ENCODE measurements around the gene ADAMTSL2.
"Not testable (repeated sequence)": the region's sequence is repeated elsewhere in the genome, so short reads cannot be mapped to it uniquely, and the experiment has no call there.

ADAMTSL2 gene

DNA sequence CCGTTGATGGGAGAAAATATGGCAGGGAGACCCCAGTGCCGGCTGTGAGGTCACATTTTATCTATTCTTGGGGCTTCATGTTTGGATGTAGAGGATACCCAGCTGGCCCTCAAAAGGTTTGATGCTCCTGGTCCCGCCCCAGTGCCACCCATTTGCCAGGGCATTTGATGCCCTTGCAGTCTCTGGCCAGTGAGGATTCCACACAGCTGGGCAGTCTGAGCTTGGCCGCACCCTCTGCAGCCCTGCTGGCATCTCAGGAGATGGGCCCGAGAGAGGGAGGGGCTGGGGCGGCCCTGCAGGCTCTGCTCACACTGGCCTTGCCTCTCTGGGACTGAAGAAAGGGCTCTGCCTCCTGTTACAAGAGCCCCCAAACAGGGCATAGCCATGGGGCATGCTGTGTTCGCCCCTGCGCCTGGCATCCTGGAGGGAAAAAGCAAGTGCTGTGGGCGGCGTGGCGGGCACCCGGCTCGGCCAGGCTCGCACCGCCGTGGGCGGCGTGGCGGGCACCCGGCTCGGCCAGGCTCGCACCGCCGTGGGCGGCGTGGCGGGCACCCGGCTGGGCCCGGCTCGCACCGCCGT, 27.6 kb downstream of the ADAMTSL2 start:
- no peak for FAIRE-seq

DNA sequence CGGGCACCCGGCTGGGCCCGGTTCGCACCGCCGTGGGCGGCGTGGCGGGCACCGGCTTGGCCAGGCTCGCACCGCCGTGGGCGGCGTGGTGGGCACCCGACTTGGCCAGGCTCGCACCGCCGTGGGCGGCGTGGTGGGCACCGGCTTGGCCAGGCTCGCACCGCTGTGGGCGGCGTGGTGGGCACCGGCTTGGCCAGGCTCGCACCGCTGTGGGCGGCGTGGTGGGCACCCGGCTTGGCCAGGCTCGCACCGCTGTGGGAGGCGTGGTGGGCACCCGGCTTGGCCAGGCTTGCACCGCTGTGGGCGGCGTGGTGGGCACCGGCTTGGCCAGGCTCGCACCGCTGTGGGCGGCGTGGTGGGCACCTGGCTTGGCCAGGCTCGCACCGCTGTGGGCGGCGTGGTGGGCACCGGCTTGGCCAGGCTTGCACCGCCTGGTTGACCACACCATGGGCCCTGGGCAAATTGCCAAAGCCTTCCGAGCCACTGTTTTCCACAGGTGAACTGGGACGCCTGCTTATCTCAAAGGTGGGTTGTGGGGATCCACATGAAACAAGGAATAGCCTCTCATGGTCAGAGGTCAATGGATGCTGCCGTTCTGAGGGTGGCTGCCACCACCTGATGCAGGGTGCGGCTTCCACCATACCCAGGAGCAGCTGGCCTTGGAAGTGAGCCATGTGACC, 28.2 kb downstream of the ADAMTSL2 start:
- FAIRE-seq, result no peak

DNA sequence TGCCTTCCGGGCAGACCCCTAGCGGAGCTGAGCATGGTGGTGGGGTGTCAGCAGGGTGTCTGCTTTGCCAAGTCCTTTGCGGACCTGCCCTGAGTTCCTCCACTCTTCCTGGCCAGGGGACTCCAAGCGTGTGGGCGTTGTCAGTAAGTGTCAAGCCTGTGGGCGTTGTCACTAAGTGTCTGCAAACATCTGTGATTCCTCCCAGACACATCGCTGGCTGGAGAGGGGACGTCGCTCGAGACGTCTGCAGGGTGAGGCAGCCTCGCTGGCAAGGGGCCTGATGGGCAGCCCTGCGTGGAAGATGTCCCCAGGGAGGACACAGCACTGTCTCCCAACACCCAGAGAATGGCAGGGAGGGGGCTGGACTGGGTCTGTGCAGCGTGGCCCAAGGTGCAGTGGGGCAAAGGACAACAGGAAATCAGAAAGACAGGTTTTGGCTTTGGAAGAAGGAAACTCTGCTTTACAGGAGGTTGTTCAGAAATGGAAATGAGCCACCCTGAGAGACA, 28.8 kb downstream of the ADAMTSL2 start:
- no peak for FAIRE-seq

DNA sequence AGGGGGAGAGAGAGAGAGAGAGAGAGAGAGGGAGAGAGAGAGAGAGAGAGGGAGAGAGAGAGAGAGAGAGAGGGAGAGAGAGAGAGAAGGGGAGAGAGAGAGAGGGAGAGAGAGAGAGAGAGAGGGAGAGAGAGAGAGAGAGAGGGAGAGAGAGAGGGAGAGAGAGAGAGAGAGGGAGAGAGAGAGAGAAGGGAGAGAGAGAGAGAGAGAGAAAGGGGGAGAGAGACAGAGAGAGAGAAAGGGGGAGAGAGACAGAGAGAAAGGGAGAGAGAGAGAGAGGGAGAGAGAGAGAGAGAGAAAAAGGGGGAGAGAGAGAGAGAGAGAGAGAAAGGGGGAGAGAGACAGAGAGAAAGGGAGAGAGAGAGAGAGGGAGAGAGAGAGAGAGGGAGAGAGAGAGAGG, 29.3 kb downstream of the ADAMTSL2 start:
- not testable (repeated sequence) for FAIRE-seq

DNA sequence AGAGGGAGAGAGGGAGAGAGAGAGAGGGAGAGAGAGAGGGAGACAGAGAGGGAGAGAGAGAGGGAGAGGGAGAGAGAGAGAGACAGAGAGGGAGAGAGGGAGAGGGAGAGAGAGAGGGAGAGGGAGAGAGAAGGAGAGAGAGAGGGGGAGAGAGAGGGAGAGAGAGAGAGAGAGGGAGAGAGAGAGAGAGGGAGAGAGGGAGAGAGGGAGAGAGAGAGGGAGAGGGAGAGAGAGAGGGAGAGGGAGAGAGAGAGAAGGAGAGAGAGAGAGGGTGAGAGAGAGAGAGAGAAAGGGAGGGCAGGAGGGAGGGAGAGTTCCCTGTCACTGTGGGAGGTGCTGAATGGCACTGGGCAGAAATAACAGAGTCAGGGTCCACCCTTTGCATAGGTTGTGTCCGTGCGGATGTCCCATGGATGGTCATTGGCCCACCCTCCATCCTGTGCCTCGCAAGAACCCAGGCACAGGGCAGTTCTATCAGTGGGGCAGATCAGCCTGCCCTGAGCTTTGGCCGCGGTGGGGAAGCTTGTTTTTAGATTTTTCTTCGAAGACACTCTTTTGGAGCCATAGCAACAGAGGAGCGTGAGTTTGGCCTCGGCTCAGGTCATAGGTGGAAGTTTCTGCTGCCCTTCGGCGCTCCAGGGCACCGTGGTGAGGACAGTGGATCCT, 30.1 kb downstream of the ADAMTSL2 start:
- no peak for FAIRE-seq

DNA sequence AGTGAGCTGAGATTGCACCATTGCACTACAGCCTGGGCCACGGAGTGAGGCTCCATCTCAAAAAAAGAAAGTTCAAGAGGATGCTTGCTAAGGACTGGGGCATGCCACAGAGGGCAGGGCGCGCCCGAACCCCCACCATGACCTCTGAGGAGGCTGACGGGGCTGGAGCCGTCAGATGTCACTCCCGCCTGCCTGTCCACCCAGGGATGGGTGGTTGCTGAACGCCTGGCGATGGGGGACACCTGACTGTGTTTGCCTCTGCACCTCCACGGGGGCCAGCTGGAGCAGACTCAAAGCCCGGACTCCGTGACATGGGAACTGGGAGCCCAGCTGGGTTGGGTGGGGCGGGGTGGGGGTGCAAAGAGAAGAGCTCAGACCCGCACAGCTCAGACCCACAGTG, 31.9 kb downstream of the ADAMTSL2 start:
- FAIRE-seq, result no peak

DNA sequence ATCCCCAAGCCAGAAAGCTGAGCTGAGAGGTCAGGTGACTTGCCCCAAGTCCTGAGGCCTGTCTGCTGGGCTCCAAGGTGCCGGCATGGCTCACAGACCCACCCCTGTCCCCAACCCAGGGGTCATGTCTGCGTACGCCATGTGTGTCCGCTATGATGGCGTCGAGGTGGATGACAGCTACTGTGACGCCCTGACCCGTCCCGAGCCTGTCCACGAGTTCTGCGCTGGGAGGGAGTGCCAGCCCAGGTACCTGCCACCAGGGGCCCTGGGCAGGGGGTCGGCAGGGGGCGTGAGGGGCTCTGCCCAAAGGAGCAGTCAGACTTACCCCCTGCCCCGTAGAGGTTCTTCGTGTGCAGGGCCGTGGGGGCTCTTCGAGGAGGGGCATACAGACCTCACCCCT, 32.3 kb downstream of the ADAMTSL2 start:
- no peak for FAIRE-seq

DNA sequence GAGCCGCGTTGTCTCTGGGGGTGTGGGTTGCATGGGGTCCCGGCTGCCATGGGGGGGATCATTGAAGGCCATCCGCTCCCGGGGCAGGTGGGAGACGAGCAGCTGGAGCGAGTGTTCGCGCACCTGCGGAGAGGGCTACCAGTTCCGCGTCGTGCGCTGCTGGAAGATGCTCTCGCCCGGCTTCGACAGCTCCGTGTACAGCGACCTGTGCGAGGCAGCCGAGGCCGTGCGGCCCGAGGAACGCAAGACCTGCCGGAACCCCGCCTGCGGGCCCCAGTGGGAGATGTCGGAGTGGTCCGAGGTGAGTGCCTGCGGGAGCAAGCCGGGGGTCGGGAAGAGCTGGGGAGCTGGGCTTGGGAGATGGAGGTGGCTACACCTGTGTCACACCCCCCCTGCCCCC, 33.7 kb downstream of the ADAMTSL2 start:
- FAIRE-seq, result no peak

DNA sequence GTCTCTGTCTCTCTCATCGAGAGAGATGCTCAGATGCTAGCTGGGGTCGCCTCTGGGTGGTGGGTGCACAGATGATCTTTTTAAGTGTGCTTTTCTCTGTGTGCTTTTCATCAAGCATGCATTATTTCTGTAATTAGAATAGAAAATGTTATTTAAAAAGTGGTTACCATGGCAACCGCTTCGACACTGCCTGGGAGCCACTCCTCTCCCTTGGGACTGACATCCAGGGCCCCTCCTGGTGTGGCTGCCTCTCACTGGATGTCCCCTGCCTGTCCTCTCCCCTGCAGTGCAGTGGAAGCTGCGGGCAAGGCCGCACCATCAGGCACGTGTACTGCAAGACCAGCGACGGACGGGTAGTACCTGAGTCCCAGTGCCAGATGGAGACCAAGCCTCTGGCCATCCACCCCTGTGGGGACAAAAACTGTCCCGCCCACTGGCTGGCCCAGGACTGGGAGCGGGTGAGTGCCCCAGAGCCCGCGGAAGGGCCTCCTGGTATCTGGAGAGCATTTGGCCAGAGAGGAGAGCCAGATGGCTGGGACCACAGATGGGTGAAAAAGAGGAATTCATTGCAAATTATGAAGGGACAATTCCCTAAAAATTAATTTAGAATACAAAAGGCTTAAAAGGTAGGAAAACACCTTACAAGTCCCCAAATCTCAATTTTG, 34.7 kb downstream of the ADAMTSL2 start:
- no peak for FAIRE-seq

DNA sequence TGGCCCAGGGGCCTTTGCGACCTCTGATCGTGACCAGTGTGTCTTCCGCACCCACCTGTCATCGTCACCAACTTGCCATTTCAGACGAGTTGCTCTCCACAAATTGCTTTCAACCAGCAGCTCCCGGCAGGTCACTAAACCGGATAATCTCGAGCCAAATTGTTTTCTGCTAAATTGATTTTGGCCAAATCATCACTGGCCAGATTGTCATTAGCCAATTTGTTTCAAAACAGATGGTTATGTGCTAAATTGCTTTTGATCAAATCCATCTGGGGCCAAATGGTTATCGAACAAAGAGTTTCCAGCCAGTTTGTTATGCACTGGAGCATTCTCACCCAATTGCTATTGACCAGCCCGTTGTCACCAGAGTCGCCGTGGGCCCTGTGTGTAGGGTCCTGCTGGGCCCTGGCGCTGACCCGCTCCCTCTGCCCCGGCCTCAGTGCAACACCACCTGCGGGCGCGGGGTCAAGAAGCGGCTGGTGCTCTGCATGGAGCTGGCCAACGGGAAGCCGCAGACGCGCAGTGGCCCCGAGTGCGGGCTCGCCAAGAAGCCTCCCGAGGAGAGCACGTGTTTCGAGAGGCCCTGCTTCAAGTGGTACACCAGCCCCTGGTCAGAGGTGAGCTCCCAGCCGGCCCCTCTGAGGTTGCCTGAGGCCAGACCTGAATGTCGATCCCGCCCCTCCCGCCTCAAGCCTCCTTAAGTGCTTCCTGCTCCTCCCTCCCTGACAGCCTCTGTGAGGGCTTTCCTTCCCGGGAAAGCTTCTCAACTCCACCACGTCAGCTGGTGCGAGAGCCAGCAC, 35.6 kb downstream of the ADAMTSL2 start:
- no peak for FAIRE-seq

DNA sequence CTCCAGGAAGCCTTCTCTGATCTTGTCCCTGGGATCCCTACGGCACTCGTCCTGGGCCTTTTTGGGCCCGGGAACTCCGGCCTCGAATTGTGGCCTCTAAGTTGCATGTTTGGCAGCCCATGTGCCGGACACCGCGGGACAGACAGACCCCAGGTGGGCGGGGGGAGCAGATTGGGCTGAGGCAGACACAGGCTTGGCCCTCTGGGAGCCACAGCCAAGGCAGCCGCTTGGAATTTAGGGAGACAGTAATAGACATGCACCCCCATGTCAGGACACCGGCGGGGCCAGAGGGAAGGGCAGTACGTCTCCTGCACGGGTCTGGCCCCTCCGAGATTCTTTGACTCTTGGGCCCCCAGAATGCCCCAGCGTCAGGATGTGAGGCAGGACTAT, 36.2 kb downstream of the ADAMTSL2 start:
- FAIRE-seq, result no peak

DNA sequence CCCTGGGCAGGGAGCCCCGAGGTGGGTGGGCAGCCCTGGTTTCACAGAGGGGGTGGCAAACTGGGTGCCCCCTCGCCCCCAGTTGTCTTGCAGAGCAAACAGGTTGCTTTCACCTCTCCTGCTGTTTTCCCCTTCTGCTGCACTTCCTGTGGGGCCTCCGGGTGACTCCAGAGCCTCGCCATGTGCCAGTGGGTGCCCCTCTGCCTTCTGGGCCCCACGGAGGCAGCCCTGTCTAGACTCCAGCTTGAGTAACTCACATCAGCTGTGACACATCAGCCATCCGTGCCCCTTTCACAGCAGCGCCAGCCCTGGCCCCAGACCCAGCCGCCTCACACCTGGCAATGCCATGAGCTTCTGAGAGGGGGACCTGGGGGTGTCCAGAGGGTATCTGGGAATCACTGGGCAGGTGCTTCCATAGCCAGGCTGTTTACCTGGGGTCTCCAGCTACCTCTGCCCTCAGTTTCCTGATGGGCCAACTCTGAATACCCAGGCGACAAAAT, 36.9 kb downstream of the ADAMTSL2 start:
- no peak for FAIRE-seq

DNA sequence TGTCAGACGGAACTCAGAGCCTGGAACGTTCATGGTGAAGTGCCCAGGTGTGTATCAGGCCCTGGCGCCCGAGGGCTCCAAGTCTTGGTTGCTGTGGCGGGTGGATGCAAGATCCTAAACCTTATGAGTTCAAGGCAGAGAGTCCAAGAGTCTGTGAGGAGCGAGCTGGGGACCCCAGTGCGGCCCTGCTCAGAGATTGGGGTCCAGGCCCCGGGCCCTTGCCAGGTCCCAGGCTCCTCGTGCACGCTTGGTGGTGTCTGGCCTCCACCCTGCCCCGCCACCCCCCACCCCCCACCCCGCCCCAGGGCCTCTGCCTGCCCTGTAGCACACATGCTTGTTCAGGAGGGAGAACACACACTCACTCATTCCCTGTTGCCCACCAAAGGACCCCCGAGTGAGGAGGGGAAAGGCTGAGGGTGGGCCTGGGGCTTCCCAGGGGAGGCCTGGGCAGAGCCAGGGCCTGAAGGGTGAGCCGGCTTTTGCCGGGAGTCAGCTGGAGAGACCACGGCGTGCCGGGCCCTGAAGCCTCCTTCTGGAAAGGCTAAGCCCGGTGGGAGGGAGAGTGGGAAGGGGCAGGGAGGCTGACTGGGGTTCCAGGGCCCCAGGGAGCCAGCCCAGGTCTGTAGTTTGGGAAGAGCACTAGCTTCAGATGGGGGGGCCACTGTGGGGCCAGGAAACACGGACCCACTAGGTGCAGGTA, 37.5 kb downstream of the ADAMTSL2 start:
- no peak for FAIRE-seq

DNA sequence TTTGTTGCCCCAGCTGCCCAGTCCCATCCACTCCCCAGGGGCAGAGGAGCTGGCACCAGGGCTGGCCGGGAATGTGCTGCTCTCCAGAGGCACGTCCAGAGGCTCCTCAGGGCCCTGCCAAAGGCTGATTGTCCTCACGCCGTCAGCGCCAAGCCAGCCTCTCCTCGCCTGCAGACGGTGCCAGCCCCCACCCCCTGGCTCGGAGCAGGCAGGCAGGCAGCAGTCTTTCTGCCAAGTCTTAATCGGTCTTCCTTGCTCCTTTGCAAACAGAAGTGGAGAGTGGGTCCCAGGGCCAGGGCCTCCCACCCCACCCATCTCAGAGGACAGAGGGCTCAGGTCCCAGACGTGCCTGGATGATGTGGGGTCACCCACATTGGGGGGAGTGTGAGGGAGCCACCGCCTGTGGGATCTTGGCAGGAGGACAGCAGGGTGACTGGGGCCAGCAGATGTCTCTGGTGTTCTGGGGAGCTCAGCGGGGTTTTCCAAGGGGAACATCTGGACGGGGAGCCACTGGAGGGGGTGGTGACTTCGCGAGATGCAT, 38.4 kb downstream of the ADAMTSL2 start:
- FAIRE-seq, result no peak

DNA sequence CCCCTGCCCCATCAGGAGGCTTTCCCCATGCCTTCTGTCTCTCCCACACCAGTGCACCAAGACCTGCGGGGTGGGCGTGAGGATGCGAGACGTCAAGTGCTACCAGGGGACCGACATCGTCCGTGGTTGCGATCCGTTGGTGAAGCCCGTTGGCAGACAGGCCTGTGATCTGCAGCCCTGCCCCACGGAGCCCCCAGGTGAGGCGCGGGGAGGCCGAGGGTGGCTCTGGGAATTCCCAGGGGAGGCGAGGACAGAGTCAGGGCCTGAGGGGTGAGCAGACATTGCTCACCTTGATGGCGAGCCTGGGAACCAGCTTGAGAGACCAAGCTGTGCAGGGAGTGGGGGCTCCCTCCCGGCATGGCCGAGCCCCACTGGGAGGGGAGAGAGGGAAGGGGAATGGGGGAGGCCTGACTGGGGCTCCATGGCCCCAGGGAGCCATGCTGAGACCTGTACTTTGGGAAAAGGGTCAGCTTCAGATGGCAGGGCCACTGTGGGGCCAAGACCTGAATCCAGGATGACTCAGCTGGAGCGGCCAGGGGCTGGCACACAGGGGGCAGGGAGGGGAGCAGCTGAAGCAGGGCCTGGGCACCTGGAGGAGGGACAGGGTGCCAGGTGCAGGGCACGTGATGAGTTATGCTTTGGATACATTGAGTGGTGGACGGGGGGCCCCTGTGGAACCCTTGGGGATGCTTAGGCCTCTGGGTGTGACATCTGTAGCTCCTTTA, 39.4 kb downstream of the ADAMTSL2 start:
- FAIRE-seq, result no peak

DNA sequence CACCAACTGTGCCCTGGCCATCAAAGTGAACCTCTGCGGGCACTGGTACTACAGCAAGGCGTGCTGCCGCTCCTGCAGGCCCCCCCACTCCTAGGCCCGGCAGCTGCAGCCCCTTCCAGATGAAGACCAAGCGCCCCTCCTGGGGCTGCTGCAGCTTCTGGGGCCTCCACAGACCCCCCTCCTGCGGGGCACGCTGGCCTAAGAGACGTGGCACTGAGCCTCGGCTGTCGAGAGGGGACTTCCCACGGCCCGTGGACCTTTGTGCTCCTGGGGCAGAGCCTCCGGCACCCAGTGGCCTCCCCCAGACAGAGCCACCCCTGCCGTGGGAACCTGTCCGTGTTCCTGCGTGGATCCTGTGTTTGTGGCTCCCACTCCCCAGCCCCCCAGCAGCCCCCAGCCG, 40.3 kb downstream of the ADAMTSL2 start:
- FAIRE-seq, result no peak

DNA sequence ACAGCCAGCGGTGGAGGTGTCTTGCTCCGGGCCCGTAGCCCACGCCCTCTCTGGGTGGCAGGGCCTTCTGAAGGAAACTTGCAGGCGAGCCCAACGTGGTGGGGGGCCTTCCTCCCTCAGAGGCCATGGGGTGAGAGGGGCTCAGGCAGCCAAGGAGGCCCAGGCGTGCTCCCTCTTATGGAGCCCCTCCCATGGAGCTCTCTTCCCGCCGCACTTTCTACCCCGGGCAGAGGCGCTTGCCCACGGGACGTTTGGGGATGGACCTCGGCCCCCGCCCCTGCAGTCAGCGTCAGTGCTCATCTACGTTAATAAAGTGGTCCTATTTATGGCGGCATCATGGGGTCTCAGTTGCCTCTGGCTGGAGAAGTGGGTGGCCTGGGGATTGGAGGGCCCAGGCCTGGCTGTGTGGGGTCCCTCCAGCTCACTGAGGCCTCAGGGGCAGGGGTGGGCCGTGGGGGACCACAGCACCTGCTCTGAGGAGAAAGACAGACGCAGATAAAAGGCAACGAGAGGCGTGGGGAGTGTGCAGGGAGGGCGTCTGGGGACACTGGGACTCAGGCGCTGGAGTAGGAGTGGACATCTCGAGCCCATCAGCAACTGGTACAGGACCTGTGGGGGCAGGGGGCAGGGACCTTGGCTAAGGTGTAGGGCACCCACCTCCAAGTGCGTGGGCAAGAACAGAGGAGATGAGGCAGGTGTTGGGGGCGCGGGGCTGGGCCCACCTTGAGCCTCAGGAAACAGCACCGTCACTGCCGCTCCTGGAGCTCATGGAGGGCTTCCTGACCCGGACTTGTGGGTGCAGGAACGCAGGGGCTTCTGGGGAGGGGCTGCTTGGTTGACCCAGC, 40.9 kb downstream of the ADAMTSL2 start:
- no peak for FAIRE-seq

DNA sequence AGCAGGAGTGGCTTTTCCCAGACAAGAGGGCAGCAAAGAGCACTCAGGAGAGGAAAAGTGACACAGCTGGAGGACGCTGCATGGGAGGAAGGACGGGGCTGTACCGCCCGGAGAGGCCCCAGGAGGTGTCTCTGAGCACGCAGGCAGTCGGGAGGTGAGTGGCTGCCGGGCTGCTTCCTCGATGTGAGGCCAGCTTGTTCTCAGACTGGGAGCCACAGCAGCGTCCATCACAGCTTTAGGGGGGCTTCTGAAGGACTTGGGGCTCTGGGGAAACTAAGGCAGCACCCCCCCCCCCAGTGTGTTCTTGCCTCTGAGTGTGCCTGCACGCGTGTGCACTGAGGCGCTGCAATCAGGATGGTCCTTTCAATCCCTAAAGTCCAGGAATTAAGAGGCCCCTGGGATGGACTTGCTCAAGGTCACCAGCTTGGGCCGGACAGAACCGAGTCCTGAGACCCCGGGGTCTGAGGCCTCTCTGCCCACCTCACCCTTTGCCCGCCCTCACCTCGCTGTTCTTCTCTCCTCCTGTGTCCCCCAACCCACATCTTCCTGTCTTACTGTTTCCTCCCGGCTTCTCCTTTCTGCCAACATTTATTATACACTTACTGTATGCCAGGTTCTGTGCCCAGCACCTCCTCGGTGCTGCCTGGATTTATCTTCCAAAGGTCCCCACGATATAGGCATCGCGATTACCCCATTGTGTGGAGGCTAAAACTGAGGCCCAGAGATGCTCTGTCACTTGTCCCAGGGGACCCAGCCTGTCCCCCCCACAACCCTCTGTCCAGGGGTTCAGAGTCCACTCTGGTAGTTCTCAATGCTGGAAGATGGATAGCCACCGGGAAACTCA, 41.7 kb downstream of the ADAMTSL2 start:
- no peak for FAIRE-seq
